Renal cortical epithelial cell (primary cell): Measurements from ENCODE around the gene UGT1A4. TPM values are rescaled to one million over a fixed set of nuclear protein-coding genes. Genes with fewer than 3 reads are reported as not detected.
"Not testable (repeated sequence)": the region's sequence is repeated elsewhere in the genome, so short reads cannot be mapped to it uniquely, and the experiment has no call there.

Experiments used
- DNase-seq: peaks from one replicate; pipeline ENCODE4 v3.0.0-alpha.2; 2011; ENCODE audit warnings: low read depth
- total RNA-seq: library from RNA; depleted of rRNA; stranded (reverse); fragments of >200 nt; gene quantifications from 2 replicates; pipeline ENCODE4 v1.2.3, GENCODE V29; 2014

Gene UGT1A4
- total RNA-seq, 1 donor from 2014 or later: 3.8 TPM

DNA sequence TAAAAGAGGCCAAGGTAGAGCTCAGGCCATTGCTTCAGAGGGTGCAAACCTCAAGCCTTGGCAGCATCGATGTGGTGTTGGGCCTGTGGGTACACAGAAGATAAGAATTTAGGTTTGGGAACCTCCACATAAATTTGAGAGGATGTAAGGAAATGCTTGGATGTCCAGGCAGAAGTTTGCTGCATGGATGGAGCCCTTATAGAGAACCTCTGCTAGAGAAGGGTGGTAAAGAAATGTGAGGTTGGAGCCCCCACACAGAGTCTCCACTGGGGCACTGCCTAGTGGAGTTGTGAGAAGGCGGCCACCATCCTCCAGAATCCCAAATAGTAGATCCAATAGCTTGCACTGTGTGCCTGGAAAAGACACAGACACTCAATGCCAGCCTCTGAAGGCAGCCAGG lies 32.2 kb downstream of the UGT1A4 start:
- not testable (repeated sequence) for DNase-seq

DNA sequence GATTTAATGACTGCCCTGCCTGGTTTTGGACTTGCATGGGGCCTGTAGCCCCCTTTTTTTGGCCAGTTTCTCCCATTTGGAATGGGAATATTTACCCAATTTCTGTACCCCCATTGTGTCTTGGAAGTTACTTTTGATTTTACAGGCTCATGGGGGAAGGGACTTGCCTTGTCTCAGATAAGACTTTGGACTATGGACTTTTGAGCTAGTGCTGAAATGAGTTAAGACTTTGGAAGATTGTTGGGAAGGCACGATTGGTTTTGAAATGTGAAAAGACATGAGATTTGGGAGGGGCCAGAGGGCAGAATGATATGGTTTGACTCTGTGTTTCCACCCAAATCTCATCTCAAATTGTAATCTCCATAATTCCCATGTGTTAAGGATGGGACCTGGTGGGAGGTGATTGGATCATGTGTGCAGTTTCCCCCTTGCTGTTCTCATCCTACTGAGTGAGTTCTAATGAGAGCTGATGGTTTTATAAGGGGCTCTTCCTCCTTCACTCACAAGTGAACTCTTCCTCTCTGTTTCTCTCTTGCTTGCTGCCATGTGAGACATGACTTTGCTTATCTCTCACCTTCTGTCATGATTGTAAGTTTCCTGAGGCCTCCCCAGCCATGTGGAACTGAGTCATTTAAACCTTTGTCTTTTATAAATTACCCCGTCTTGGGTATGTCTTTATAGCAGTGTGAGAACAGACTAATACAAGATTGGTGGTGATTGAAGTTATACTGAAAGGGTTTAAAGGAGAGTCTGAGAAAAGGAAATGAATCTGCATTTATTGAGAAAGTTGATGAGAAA lies 32.9 kb downstream of the UGT1A4 start:
- DNase-seq: not testable (repeated sequence)

DNA sequence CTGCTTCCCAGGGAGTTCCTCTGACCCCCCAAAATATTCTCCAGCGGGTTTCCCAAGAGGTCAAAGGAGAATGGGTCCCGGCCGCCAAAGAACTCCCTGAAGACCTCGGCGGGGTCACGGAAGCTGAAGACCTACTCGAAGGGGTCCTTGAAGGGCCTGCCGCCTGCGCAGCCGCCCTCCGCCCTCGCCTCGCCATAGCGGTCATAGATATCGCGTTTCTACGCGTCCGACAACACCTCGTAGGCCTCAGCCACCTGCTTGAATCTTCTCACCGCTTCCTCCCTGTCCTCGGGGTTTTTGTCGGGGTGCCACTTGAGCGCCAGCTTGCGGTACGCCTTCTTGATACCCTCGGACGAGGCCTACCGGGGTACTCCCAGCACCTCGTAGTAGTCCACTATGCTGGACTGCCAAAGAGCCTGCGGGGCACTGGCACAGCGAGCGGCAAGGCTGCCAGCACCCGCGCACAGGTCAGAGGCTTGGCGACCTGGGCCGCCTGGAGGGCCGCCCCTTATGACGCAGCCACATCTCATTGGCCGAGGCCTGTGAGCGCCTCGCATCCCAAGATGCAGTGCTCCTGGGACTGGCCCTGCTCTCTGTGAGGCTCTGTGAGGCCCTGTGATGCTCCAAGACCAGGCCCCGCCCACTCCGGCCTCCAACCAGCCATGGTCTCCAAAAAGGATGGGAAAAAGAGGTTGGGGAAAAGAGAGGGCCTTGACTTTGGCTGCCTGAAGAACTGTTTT lies 36.5 kb downstream of the UGT1A4 start:
- DNase-seq: no peak

DNA sequence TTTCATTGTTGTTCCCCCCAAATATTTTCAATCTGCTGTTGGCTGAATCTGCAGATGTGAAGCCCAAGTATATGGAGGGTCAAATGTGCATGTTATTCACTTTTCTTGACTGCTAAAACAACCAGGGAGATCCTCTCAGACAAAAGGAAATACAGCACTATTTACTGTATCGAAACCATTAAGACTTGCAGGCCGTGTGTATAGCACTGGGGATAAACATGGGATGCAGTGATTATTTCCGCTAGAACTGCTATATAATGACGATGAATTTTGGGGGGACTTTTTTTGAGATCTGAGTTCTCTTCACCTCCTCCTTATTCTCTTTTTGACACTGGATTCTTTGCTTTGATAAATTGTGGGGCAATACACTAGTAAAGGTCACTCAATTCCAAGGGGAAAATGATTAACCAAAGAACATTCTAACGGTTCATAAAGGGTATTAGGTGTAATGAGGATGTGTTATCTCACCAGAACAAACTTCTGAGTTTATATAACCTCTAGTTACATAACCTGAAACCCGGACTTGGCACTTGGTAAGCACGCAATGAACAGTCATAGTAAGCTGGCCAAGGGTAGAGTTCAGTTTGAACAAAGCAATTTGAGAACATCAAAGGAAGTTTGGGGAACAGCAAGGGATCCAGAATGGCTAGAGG lies 38.0 kb downstream of the UGT1A4 start:
- DNase-seq: peak; percentile 57

DNA sequence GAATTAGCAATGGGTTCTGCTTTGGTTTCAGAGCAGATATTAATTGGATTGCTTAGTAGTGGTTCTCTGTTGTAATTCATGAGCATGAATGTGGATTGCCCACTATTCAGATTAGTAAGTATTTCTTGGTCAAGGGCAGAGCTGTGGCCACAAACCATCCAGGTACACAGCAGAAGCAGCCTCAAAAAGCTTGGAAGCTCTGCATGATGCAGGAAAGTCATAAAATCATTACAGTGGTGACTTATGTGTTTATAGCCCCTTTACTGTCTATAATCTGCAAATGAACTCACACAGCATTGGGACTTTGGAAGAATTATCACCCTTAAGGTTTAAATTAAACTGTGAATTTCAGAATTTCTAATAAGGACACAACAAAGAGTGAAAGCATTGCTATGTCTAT lies 39.6 kb downstream of the UGT1A4 start:
- no peak for DNase-seq

DNA sequence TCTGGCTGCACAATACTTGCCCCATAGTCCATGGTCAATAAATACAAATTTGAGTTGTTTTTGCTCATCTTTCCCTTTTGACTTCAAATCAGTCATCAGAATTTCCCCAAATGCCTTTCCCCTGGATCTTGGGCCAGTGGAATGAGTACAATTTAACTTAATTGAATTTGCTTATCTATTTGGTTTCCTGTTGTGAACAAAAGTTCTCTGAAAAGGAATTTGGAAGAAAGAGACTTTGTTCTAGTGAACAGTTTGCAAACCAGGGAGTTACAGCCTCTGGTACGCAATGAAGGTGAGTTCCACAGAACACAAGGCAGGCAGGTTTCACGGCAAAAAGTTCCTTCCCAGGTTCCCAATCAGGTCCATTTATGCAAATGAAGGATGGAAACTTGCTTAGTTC lies 40.3 kb downstream of the UGT1A4 start:
- DNase-seq: no peak

DNA sequence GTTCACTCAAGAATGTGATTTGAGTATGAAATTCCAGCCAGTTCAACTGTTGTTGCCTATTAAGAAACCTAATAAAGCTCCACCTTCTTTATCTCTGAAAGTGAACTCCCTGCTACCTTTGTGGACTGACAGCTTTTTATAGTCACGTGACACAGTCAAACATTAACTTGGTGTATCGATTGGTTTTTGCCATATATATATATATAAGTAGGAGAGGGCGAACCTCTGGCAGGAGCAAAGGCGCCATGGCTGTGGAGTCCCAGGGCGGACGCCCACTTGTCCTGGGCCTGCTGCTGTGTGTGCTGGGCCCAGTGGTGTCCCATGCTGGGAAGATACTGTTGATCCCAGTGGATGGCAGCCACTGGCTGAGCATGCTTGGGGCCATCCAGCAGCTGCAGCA lies 41.5 kb downstream of the UGT1A4 start, which contains the start of gene UGT1A1:
TSS of gene UGT1A1 (plus strand) at position 228 of the 400 bp plus-strand sequence. CDS start at position 246, 18 bp downstream.
- no peak for DNase-seq

DNA sequence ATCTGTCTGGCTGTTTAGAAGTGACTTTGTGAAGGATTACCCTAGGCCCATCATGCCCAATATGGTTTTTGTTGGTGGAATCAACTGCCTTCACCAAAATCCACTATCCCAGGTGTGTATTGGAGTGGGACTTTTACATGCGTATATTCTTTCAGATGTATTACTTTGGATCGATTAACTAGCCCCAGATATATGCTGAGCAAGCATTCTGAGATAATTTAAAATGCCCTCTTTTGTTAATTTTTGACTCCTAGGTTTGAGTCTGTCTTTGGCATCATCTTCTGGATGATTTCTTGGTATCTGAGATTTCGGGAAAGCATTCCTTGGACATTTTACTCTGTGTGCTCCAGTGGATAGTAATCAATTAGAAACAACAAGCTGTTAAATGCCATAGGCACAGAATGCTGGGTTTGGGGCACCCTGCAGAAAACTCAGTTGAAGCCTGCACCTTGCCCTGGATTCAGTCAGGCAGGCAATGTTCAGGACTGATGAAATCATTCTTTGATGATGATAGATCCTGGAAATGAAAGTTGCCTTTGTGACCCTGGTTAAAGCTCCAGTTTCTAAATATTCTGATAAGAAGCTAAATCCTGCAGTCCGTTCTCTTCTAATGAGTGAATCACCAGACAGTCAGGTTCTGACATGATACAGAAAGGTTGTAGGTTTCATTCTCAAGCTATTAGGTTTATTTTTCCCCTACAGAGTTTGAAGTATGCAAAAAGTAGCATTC lies 42.7 kb downstream of the UGT1A4 start:
- DNase-seq: peak; percentile 23

DNA sequence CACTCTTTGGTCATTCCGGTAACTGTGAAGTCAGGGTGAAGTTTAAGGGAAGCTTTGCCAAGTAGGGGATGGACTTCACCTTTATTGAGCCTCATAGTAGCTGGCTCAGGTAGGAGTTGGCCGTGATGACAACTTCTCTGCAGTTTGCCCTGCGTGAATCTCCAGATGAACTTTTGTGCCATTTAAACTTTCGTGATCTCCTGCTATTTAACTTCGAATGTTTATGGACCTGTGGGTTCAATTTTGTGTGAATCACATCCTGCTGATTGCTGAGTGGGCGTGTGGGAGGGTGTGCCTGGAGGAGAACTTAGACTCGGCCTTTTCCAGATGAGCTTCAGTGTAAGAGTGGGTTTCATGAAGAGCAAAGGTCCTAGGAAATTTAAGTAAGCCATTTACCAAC lies 45.7 kb downstream of the UGT1A4 start:
- peak; percentile 67 for DNase-seq

DNA sequence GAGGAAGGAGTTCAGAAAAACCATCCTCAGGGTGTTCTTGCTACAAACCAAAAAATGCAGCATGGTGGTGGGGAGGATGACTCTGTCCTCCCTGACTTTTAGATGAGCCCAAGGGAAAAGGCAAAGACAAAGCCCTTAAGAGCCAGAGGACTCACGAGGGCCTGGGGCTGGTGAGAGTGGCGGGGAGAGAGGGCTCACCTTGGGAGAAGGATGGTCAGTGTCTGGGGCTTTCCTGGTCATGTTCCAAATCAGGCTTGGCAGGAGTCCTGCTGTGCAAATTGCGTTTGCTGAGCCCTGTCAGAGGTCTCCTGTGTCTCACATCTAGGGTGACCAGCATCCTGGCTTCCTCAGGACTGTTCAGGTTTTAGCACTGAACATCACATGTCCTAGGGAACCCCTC lies 46.2 kb downstream of the UGT1A4 start:
- DNase-seq: no peak

DNA sequence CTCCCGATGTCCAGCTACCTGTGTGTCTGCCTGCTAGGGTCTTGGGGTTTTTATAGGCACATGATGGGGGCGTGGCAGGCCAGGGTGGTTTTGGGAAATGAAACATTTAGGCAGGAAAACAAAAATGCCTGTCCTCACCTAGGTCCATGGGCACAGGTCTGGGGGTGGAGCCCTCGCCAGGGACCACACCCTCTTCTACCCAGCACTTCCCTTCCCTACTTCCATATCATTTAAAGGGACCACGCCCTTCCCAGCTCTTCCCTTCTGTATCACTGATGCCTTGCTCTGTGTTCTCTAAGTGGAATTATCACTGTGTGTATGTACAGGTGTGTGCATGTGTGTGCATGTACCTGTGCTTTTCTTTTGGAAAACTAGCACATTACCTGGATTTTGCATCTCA lies 47.9 kb downstream of the UGT1A4 start:
- DNase-seq: no peak

DNA sequence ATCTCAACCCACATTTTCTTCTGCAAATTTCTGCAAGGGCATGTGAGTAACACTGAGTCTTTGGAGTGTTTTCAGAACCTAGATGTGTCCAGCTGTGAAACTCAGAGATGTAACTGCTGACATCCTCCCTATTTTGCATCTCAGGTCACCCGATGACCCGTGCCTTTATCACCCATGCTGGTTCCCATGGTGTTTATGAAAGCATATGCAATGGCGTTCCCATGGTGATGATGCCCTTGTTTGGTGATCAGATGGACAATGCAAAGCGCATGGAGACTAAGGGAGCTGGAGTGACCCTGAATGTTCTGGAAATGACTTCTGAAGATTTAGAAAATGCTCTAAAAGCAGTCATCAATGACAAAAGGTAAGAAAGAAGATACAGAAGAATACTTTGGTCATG lies 49.5 kb downstream of the UGT1A4 start:
- no peak for DNase-seq

DNA sequence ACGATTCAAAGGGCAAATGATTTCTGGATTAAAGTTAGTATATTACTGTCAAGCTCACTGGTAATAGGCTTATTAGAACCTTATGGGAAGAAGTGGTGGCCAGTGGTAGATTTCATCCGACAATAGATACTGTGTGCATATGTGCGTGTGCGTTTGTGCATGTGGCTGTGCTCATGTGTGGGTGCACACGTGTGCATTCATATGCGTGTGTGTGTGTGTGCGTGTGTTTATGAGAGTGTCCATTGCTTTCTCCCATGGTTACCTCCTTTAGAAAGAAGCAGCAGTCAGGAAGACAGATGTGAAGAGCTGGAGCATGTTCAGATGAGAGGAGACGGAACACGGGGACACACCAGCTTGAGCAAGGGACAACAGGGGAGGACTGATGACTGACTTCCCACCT lies 50.7 kb downstream of the UGT1A4 start:
- no peak for DNase-seq

DNA sequence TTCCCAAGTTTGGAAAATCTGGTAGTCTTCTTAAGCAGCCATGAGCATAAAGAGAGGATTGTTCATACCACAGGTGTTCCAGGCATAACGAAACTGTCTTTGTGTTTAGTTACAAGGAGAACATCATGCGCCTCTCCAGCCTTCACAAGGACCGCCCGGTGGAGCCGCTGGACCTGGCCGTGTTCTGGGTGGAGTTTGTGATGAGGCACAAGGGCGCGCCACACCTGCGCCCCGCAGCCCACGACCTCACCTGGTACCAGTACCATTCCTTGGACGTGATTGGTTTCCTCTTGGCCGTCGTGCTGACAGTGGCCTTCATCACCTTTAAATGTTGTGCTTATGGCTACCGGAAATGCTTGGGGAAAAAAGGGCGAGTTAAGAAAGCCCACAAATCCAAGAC lies 53.6 kb downstream of the UGT1A4 start:
- DNase-seq: no peak

DNA sequence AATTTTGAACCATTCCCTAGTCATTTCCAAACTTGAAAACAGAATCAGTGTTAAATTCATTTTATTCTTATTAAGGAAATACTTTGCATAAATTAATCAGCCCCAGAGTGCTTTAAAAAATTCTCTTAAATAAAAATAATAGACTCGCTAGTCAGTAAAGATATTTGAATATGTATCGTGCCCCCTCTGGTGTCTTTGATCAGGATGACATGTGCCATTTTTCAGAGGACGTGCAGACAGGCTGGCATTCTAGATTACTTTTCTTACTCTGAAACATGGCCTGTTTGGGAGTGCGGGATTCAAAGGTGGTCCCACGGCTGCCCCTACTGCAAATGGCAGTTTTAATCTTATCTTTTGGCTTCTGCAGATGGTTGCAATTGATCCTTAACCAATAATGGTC lies 54.0 kb downstream of the UGT1A4 start:
- no peak for DNase-seq

DNA sequence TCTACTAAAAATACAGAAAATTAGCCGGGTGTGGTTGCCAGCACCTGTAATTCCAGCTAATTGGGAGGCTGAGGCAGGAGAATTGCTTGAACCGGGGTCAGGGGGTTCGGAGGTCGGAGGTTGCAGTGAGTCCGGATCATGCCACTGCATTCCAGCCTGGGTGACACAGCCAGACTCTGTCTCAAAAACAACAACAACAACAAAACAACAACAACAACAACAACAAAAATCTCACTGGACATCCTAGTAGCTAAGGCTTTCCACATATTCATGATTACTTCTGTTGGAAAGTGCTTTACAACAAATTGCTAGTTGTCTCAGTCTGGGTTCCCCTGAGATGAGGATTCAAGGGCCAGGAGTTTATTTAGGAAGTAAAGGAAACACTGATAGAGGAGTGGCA lies 55.3 kb downstream of the UGT1A4 start:
- no peak for DNase-seq

DNA sequence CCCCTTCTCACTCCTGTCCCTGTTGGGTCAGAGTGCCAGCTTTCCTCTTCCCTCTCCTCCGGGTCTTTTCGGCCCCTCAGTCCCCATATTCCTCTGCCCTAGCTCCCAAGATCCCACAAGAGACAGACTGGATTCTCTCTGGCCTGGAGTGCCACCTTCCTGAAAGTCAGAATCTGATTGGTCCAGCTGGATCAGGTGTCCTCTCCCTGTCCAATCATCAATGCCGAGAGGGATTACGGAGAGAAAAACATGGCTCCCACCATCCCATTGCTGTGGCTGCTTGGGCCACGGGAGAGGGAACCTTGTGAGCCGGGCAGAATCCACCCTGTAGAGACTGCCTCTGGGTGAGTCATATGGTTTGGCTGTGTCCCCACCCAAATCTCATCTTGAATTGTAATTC lies 56.9 kb downstream of the UGT1A4 start:
- DNase-seq: no peak

DNA sequence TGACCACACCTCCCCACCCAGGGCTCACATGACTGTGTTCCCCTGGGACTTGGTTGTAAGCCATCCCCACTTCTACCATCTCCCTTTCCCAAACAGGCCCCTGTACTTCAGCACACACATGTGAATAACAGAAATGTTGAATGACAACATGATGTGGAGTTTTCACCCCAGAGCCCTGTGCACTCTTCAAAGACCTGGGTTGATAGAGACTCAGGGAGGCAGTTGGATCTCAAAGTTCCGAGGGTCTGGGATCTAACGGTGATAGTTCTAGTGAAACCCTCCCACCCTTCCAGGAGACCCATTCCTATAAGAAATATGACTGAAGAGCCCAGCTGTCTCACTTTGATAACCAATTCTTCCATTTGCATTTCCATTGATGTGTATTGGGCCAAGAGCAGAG lies 59.5 kb downstream of the UGT1A4 start, which contains the start of gene MROH2A:
TSS of gene MROH2A (plus strand) at position 301 of the 400 bp plus-strand sequence. CDS start 1,029 bp downstream, outside the sequence.
- no peak for DNase-seq

DNA sequence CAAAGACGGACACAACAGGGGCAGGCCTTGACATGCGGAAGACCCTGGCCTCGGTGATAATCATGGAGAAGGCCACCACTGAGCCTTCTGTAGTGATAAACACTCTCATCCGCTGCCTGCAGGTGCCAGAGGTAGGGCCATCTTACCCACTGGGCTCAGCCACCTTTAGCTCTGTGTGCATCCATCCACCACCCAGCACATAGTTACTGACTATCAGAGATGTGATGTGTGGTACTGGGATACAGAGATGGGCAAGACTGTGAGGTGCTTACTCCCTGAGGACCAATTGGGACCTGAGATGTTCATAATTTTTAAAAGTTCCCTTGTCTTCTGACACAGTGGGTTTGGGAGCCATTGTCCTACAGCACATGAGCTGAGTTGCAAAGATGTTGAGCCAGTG lies 61.2 kb downstream of the UGT1A4 start:
- DNase-seq: no peak

DNA sequence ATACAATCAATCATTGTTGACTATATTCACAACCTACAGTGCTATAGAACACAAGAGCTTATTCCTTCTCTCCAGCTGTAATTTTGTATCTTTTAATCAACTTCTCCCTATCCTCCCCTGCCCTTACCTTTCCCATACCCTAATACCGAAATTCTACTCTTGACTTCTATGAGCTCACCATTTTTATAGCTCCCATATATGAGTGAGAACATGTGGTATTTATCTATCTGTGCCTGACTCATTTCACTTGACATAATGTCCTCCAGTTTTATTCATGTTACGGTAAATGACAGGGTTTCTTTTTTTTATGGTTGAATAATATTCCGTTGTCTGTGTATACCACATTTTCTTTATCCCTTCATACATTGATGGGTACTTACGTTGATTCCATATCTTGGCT lies 62.2 kb downstream of the UGT1A4 start:
- DNase-seq: no peak

DNA sequence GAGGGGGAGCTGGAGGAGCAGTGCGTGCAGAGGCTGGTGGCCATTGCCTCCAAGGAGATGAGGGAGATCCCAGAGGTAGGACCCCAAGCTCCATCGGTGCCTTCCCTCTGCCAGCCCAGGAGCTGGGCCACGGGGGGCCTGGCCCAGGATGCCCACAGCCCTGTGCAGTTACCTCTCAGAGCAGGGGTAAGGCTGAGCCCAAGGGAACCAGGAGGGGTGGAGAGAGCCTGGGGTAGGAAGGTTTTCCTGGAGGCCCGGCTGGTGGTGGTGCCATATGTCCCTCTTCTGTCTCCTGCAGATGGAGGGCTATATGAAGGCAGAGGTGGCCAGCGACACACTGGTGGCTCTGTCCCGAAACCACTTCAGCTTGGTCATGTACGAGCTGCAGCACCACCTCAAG lies 71.0 kb downstream of the UGT1A4 start:
- DNase-seq: no peak
